SK-N-SH (cell line): Measurements from ENCODE around the gene ADISSP.

Source experiments
- CHD2 ChIP-seq: fragments of 150-350 bp; IDR thresholded peaks from 2 replicates; pipeline ENCODE4 v1.6.1; 2018; ENCODE audit warnings: low read length; ENCODE audit not compliant: partially characterized antibody
- CTCF ChIP-seq: fragments of 200-600 bp; sonication (generic); IDR thresholded peaks from 2 replicates; pipeline ENCODE4 v1.6.1; 2017; ENCODE audit warnings: antibody characterized with exemption, mild to moderate bottlenecking, moderate library complexity
- EP300 ChIP-seq, 2 experiments: IDR thresholded peaks; 2 replicates each; pipeline versions ENCODE4 v1.4.0 to v1.6.1; 2012; ENCODE audit warnings: borderline replicate concordance in 1 of 2, low read depth in 1 of 2, low read length in 1 of 2
- FOXJ3 ChIP-seq: sonication (generic); formaldehyde crosslinking; IDR thresholded peaks from 2 replicates; pipeline ENCODE4 v1.5.1; 2020; ENCODE audit warnings: mild to moderate bottlenecking, missing genetic modification reagents
- GABPA ChIP-seq: IDR thresholded peaks from 2 replicates; pipeline ENCODE4 v1.4.0; 2012; ENCODE audit warnings: low read depth, mild to moderate bottlenecking
- REST ChIP-seq: IDR thresholded peaks from 2 replicates; pipeline ENCODE4 v1.6.1; 2012; ENCODE audit warnings: mild to moderate bottlenecking, low read depth, low read length, moderate library complexity
- TEAD4 ChIP-seq: IDR thresholded peaks from 2 replicates; pipeline ENCODE4 v1.4.0; 2012; ENCODE audit warnings: mild to moderate bottlenecking, borderline replicate concordance; ENCODE audit not compliant: insufficient read depth
- USF1 ChIP-seq: IDR thresholded peaks from 2 replicates; pipeline ENCODE4 v1.4.0; 2012; ENCODE audit warnings: low read depth, borderline replicate concordance

DNA sequence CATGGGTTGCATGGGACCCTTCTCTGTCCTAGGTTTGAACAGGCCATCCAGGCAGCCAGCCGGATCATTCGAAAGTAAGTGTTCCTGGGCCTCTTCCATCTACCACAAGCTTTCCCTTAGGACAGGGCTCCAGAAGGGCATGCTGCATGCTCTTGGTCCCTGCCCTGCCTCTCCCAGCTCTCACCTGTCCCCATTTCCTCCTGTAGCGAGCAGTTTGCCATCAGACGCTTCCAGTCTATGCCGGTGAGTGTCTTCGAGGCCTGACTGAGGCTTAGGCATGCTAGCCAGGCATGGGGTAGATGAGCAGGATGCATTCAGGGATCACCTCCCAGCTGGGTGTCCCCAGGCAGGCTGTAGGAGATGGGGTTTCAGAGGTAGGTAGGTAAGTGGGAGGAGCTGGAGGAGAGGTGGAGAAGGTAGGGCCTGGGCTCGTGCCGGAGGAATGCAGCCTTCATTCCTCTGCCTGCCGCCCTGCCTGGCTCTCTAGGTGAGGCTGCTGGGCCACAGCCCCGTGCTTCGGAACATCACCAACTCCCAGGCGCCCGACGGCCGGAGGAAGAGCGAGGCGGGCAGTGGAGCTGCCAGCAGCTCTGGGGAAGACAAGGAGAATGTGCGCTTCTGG, 32.8 kb upstream of the ADISSP start:
- TF ChIP-seq EP300 (IDR thresholded peaks at IDR 0.05; ENCODE audit: borderline replicate concordance in 1 of 2, low read depth in 1 of 2, low read length in 1 of 2) (no peak), REST (no peak), CHD2 (no peak), CTCF (no peak), GABPA (no peak), TEAD4 (no peak), FOXJ3 (CRISPR knock-in tag) (no peak), USF1 (no peak)
